Erythroblast (primary cell): ENCODE data around the gene THAP7.

Source experiments
- GATA1 ChIP-seq: IDR thresholded peaks from 2 replicates; pipeline ENCODE4 v1.6.1; 2011; ENCODE audit warnings: low read depth, mild to moderate bottlenecking, control low read depth, low read length, moderate library complexity
- POLR2A ChIP-seq: IDR thresholded peaks from 2 replicates; pipeline ENCODE4 v1.6.1; 2011; ENCODE audit warnings: mild to moderate bottlenecking, low read length

GRCh38 chr22:20970939-20971657 lies 30.8 kb downstream of the THAP7 start:
- TF ChIP-seq POLR2A (no peak), GATA1 (no peak)
